GM12875 (cell line): ENCODE measurements around the gene ANTXR2.

Experiments
- H3K4me3 ChIP-seq: one replicate; pipeline ENCODE4 v1.5.1; 2011; ENCODE audit warnings: low read depth, low read length, control low read depth
- TF ChIP-seq, protein P1 (sequence below): IDR thresholded peaks from 2 replicates; pipeline ENCODE4 v1.5.1; 2011; ENCODE audit warnings: low read depth, mild to moderate bottlenecking, control low read depth, inconsistent platforms, low read length, moderate library complexity, borderline replicate concordance; ENCODE audit not compliant: insufficient read depth

ANTXR2 gene

DNA sequence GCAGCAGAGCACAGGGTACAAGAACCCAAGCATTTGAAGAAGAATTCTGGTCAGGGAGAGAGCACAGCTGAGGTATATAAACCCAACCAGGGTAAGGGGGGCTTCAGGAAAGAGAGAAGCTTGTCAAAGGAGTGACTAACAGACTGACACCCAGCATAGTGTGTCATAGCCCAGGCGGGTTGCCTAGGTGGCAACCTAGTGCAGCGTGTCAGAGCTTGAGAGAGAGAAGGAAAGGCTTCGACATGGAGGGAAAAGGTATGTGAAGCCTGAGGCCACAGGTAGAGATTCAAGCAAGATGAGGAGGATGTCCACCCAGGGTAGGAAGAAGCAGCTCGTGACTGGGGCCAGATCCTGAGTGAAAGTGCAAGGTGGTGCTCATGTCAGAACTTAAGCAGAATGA, 8.5 kb upstream of the ANTXR2 start:
- TF ChIP-seq, protein P1, sequence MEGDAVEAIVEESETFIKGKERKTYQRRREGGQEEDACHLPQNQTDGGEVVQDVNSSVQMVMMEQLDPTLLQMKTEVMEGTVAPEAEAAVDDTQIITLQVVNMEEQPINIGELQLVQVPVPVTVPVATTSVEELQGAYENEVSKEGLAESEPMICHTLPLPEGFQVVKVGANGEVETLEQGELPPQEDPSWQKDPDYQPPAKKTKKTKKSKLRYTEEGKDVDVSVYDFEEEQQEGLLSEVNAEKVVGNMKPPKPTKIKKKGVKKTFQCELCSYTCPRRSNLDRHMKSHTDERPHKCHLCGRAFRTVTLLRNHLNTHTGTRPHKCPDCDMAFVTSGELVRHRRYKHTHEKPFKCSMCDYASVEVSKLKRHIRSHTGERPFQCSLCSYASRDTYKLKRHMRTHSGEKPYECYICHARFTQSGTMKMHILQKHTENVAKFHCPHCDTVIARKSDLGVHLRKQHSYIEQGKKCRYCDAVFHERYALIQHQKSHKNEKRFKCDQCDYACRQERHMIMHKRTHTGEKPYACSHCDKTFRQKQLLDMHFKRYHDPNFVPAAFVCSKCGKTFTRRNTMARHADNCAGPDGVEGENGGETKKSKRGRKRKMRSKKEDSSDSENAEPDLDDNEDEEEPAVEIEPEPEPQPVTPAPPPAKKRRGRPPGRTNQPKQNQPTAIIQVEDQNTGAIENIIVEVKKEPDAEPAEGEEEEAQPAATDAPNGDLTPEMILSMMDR, result no peak
- H3K4me3 ChIP-seq, result no peak overlapping the region

DNA sequence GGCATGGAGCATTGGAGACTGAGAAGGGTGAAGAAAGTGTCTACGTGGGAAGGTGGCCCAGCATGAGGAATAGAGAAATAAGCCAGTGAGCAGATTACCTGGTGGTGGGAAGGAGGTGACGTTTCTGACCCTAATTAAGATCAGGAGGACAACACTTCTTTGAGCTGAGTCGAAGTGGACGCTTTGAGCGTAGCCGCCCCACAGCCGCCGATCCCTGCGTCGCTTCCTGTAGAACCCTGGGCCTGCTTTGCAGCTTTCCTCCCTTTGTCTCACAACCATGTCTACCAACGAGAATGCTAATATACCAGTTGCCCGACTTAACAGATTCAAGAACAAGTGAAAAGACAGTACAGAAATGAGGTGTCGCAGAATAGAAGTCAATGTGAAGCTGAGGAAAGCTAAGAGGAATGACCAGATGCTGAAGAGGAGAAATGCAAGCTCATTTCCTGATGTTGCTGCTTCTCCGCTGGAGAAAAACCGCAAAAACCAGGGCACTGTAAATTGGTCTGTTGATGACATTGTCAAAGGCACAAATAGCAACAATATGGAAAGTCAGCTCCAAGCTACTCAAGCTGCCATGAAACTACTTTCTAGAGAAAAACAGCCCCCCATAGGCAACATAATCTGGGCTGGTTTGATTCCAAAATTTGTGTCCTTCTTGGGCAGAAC, 6.4 kb upstream of the ANTXR2 start:
- TF ChIP-seq, protein P1, result no peak
- H3K4me3 ChIP-seq, result no peak overlapping the region

DNA sequence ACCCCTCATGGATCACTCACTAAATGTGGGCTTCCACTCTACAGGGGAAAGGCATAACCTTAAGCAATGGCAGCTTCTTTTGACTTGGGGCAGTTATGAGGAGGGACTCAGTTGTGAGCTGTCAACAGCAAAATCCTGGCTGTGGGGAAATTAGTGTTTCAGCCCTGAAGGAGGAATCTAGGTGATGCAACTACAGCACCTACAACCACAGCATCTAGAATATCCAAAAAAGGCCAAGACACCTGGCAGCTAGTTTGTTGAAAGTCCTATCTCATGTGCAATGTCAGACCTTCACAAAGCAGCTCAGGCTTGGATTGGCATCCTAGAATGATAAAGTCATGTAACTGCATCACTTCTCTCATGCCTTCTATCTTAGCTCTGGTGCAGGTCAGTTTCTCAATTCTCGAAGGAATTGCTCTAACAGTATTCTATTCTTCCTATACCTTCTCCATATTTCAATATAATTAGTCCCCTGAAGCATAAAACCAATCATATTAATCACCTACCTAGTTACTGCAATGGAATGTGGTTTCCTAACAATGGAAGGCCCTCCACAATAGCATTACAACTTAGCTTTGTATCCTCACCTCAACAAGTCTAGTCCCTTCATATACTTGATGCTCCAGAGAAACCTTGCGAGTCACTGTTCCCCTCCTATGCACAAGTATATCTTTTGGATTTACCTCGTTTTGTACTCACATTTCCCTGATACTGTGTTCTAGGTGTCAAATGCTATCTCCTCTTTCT, 5.5 kb upstream of the ANTXR2 start:
- TF ChIP-seq, protein P1, result no peak
- H3K4me3 ChIP-seq, result no peak overlapping the region

DNA sequence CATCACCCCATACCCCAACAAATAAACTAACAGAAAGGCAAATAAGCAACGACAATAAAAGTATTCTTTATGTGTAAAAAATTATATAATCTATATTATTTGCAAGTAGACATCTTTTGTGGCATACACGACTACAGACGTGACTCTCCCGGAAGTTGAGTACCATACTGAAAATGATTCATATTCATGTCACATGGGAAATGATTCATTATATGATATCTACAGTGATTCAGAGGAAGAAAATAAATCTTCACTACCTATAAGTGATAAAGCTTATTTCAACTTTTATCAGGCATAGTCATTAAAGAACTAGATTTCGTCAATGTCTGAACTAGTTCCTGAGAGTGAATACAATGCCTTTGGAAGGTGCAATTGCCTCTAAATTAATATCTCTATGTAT, 4.6 kb upstream of the ANTXR2 start:
- H3K4me3 ChIP-seq, result no peak overlapping the region
- TF ChIP-seq, protein P1, result no peak

DNA sequence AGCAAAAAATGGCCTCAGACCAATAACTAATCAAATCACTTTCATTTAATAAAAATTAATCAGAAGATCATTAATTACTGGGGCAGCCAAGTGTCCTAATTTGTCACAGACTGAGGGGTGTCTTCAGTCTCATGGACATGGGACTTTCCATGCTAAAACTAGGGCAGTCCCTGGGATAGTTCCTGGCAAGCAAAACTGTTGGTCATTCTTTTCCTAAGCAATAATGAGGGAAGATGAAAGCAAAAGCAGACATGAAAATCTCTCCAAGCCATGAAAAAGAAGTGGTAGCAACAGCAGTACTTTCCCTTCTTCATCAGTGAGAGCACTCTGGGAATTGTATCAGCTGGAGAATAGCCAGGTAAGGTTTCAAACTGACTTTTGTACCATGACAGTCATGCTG, 3.7 kb upstream of the ANTXR2 start:
- H3K4me3 ChIP-seq, result no peak overlapping the region
- TF ChIP-seq, protein P1, result no peak

DNA sequence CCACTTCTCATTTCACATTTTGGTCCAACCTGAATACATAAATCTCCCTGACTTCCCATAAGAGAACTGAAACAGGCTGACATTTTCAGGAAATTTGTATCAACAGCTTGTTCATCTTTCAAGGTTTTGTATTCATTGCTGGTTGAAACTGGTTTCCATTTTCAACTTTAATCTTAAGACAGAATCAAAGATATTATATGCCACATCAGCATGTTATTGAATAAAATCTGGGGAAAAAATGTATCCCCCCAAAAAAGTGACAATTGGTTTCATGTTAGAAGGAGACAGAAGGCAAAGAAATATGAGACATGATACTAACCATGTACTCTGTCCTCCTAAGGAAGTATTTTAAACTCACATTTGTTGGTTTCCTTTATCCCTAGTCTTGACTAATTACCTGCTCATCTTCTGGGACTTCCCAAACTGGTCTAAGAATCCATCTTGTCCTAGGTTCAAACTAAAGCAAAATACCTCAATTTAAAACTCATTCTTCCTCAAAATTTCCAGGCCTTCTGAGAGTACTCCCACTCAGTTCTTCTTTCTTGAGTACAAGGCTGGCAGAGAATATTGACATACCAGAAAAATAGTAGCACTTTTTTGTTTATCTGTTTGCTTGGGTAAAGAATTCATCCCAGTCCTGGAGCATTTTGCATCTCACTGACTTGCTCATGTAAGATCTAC, 3.1 kb upstream of the ANTXR2 start:
- H3K4me3 ChIP-seq, result no peak overlapping the region
- TF ChIP-seq, protein P1, result no peak
